Urinary bladder (tissue), 4 donors: ENCODE results near the gene CLEC6A. TPM values are rescaled to one million over a fixed set of nuclear protein-coding genes. Genes with fewer than 3 reads are reported as not detected.

Experiments used
- DNase-seq: peaks from one replicate; pipeline ENCODE4 v3.0.0-alpha.2; 2015; ENCODE audit errors: extremely low spot score
- H3K27ac ChIP-seq: one replicate; pipeline ENCODE4 v1.5.1; 2013; ENCODE audit warnings: low read depth, mild to moderate bottlenecking, moderate library complexity
- H3K36me3 ChIP-seq: one replicate; pipeline ENCODE4 v1.6.1; 2013; ENCODE audit warnings: mild to moderate bottlenecking, moderate library complexity; ENCODE audit not compliant: insufficient read depth
- H3K4me1 ChIP-seq: one replicate; pipeline ENCODE4 v1.6.1; 2013; ENCODE audit warnings: mild to moderate bottlenecking, moderate library complexity; ENCODE audit not compliant: insufficient read depth
- H3K4me3 ChIP-seq: one replicate; pipeline ENCODE4 v1.5.1; 2013; ENCODE audit warnings: low read depth, low read length
- WGBS: extraction: QIAGEN DNeasy Blood & Tissue Kit; methylation state at CpG from one replicate; pipeline ENCODE4 v1.1.7; 2013; 5-methylcytosine and 5-hydroxymethylcytosine counted together
- polyA plus RNA-seq: library from polyadenylated mRNA; stranded (reverse); fragments of 200-250 nt; gene quantifications from one replicate; pipeline ENCODE4 v1.2.3, GENCODE V29; 2013
- small RNA-seq: library from RNA; depleted of rRNA; stranded (forward); fragments of <200 nt; gene quantifications from one replicate; pipeline ENCODE3, GENCODE V24; 2014
- total RNA-seq: library from RNA; depleted of rRNA; stranded (reverse); fragments of >200 nt; gene quantifications from one replicate; pipeline ENCODE4 v1.2.3, GENCODE V29; 2014
- donor health status: healthy with polysubstance abuse.
- donor health status: healthy.

The CLEC6A gene
- total and polyA plus RNA-seq, 2 donors: not detected

- Histone ChIP-seq H3K4me3 (no peak overlapping the region), H3K4me1 (no peaks in the 10 kb centered on the region), H3K36me3 (no peaks in the 10 kb centered on the region), H3K27ac (no peak overlapping the region)
- 52% methylated on average over 12 of the region's 12 CpGs for WGBS
- DNase-seq: no peak
Observed at GRCh38 chr12:8508910-8509841, 53.4 kb downstream of the CLEC6A start.

- Histone ChIP-seq H3K27ac (no peak within 1 kb of the TSS), H3K4me1 (no peaks in the 10 kb centered on the region), H3K36me3 (no peaks in the 10 kb centered on the region), H3K4me3 (no peak within 1 kb of the TSS)
- DNase-seq: no peak
- 82% methylated on average over 4 of the region's 4 CpGs for WGBS
Observed at GRCh38 chr12:8513256-8513655, 57.5 kb downstream of the CLEC6A start, which contains the start of gene CLEC4D. TSS of gene CLEC4D (plus strand) at chr12:8513503. CDS start at chr12:8513733, 230 bp downstream.

DNA sequence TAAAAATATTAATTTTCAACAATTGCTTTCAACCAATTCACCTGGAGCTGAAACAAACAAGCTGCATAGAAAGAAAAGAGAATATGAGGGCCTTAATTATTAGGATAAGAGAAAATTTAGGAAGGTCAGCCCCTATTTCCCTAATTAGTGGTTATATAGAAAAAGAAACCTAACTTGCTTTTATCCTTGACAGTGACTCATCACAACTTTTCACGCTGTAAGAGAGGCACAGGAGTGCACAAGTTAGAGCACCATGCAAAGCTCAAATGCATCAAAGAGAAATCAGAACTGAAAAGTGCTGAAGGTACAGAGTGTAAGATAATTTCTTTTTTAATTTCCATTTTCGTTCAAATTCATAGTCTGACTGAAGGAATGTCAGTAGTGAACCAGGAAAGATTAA lies 62.2 kb downstream of the CLEC6A start:
- no peaks in the 10 kb centered on the region for H3K4me1 ChIP-seq
- no peaks in the 10 kb centered on the region for H3K36me3 ChIP-seq
- 64% methylated on average over 2 of the region's 2 CpGs for WGBS
- H3K4me3 ChIP-seq: no peak overlapping the region
- DNase-seq: no peak
- H3K27ac ChIP-seq: no peak overlapping the region

- no peak overlapping the region for H3K27ac ChIP-seq
- no peak overlapping the region for H3K4me3 ChIP-seq
- no peaks in the 10 kb centered on the region for H3K4me1 ChIP-seq
- H3K36me3 ChIP-seq: no peaks in the 10 kb centered on the region
- WGBS: 72% methylated on average over 4 of the region's 4 CpGs
- DNase-seq: no peak
Observed at GRCh38 chr12:8519171-8519570, 63.4 kb downstream of the CLEC6A start.

GRCh38 chr12:8527250-8528130 lies 71.7 kb downstream of the CLEC6A start:
- 73% methylated on average over 30 of the region's 30 CpGs for WGBS
- no peaks in the 10 kb centered on the region for H3K36me3 ChIP-seq
- H3K4me3 ChIP-seq: no peak overlapping the region
- no peaks in the 10 kb centered on the region for H3K4me1 ChIP-seq
- H3K27ac ChIP-seq: no peak overlapping the region
- DNase-seq: no peak

Small RNA genes within 50 kb of the gene (small RNA-seq; reads per million reads assigned to genes)
- not detected for gene RNU6-275P

Other genes with a start within 250 kb of the CLEC6A start
- not detected for gene FAM90A1, start 228.3 kb upstream of the CLEC6A start, total RNA-seq
- 0.16 TPM for gene FAM90A1, start 228.3 kb upstream of the CLEC6A start, polyA plus RNA-seq
- gene CLEC4D, start 57.5 kb downstream of the CLEC6A start, total RNA-seq: 0.32 TPM
- gene CLEC4D, start 57.5 kb downstream of the CLEC6A start, polyA plus RNA-seq: 0.19 TPM
- gene CLEC4E, start 84.9 kb downstream of the CLEC6A start, total RNA-seq: not detected
- 3.6 TPM for gene CLEC4E, start 84.9 kb downstream of the CLEC6A start, polyA plus RNA-seq
- 0.26 TPM for gene AICDA, start 156.9 kb downstream of the CLEC6A start, total RNA-seq
- gene AICDA, start 156.9 kb downstream of the CLEC6A start, polyA plus RNA-seq: 0.14 TPM
- 244 TPM for gene MFAP5, start 206.9 kb downstream of the CLEC6A start, total RNA-seq
- 110 TPM for gene MFAP5, start 206.9 kb downstream of the CLEC6A start, polyA plus RNA-seq
- gene RIMKLB, start 242.0 kb downstream of the CLEC6A start, total RNA-seq: 99.1 TPM
- gene RIMKLB, start 242.0 kb downstream of the CLEC6A start, polyA plus RNA-seq: 22.6 TPM